Esophagus squamous epithelium (tissue), 5 donors: ENCODE measurements around the gene TMEM182. TPM values are rescaled to one million over a fixed set of nuclear protein-coding genes. Genes with fewer than 3 reads are reported as not detected.

Experiments used
- DNase-seq: peaks from one replicate; lab custom pipeline; 2025; lab: John Stamatoyannopoulos, UW
- H3K27ac ChIP-seq, 4 donors: fragments of 200-600 bp; sonication (generic); one replicate each; pipeline ENCODE4 v1.5.1; 2016 to 2019; ENCODE audit warnings: mild to moderate bottlenecking in 1 of 4
- H3K27me3 ChIP-seq, 4 donors: fragments of 200-600 bp; sonication (generic); 1 replicate in 3 of 4; 2 replicates in 1 of 4; pipeline versions ENCODE4 v1.5.1 to v1.6.0; 2017 to 2021; ENCODE audit warnings: antibody characterized with exemption in 1 of 4
- H3K36me3 ChIP-seq, 3 donors: fragments of 200-600 bp; sonication (generic); one replicate each; pipeline ENCODE4 v1.5.1; 2016 to 2019
- H3K4me1 ChIP-seq, 3 donors: fragments of 200-600 bp; sonication (generic); one replicate each; pipeline ENCODE4 v1.5.1; 2017 to 2019
- H3K4me3 ChIP-seq, 4 donors: fragments of 200-600 bp; sonication (generic); 1 replicate in 3 of 4; 2 replicates in 1 of 4; pipeline ENCODE4 v1.5.1; 2016 to 2019; ENCODE audit warnings: mild to moderate bottlenecking in 2 of 4, moderate library complexity in 1 of 4
- H3K9me3 ChIP-seq, 3 donors: fragments of 200-600 bp; sonication (generic); one replicate each; pipeline ENCODE4 v1.5.1; 2016 to 2019
- CTCF ChIP-seq, 6 experiments: fragments of 450-650 bp in 4 of 6; fragments of 200-600 bp in 2 of 6; sonication (generic) in 2 of 6; IDR thresholded peaks; one replicate each; pipeline ENCODE4 v1.5.1; 2016 to 2019; ENCODE audit warnings: antibody characterized with exemption in 6 of 6, mild to moderate bottlenecking in 4 of 6, moderate library complexity in 4 of 6
- POLR2A ChIP-seq, 4 donors: fragments of 450-650 bp; IDR thresholded peaks; one replicate each; pipeline ENCODE4 v1.6.1; 2017; ENCODE audit warnings: antibody characterized with exemption in 4 of 4, mild to moderate bottlenecking in 4 of 4, moderate library complexity in 3 of 4
- WGBS, 2 donors: methylation state at CpG; one replicate each; pipeline ENCODE4 v1.1.5; 2018; 5-methylcytosine and 5-hydroxymethylcytosine counted together
- intact Hi-C: fragments of 100-400 bp; cut with DNase I; formaldehyde crosslinking; loops from one replicate; pipeline ENCODE4 v1.15.0; 2022
- total RNA-seq, 4 donors: library from RNA; depleted of rRNA; stranded (reverse); fragments of >200 nt; gene quantifications; one replicate each; pipeline ENCODE4 v1.1.0, GENCODE V29; 2016
- donor health status: DM: yes; HTN: yes; CAD: no.

Gene TMEM182
- total RNA-seq, 4 donors from 2014 or later, result 0.45 to 3.0 (median 1.6) TPM

- peak overlapping the region; percentile 85 to 99 (median 88) for H3K4me3 ChIP-seq
- H3K27me3 ChIP-seq, result no peaks in the 10 kb centered on the region
- 0 to 5% methylated on average over 8 to 23 of the region's 52 CpGs for WGBS, 2 donors
- peak; percentile 3 for DNase-seq
- peak overlapping the region; percentile 87 to 89 (median 88) for H3K27ac ChIP-seq
- peaks cover 0 to 5% (median 2%) of the 10 kb centered on the region in 3 donors for H3K36me3 ChIP-seq
- TF ChIP-seq CTCF (IDR thresholded peaks at IDR 0.05), result no peak
- TF ChIP-seq POLR2A (IDR thresholded peaks at IDR 0.05), result peak in 3 of 4 donors; percentile 20 to 76 (median 58)
- no peaks in the 10 kb centered on the region for H3K9me3 ChIP-seq
- peaks cover 0 to 27% (median 13%) of the 10 kb centered on the region in 3 donors for H3K4me1 ChIP-seq
- intact Hi-C loops, result no loop called here
These were observed 25.1 kb upstream of the TMEM182 start for GRCh38 chr2:102736410-102737409.

DNA sequence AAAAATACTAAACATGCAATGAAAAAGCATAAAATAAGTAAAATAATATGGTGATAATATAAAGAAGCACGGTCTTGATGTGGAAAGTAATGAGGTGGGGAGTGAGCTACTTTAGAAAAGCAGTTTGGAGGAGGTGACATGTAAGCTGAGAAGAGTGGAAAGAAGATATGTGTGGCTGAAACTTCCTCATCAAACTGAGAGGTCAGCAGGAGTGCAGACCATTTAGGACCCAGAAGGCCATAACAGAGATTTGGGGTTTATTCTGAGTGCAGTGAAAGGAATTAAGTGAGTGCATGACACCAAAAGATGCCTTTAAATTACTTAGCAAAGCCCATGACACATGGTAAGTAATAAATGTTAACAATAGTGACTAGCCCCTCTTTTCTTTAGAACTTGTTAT lies 24.4 kb upstream of the TMEM182 start:
- H3K27me3 ChIP-seq, result no peaks in the 10 kb centered on the region
- TF ChIP-seq CTCF (IDR thresholded peaks at IDR 0.05) (no peak), POLR2A (IDR thresholded peaks at IDR 0.05) (no peak)
- DNase-seq, result no peak
- 67 to 81% methylated on average over 1 of the region's 1 CpG for WGBS, 2 donors
- peak overlapping the region in 1 of 4 donors; percentile 89 for H3K27ac ChIP-seq
- H3K4me3 ChIP-seq, result peak overlapping the region in 3 of 4 donors; percentile 85 to 99 (median 87)
- H3K9me3 ChIP-seq, result no peaks in the 10 kb centered on the region
- peaks cover 0 to 27% (median 13%) of the 10 kb centered on the region in 3 donors for H3K4me1 ChIP-seq
- intact Hi-C loops, result no loop called here
- no peaks in the 10 kb centered on the region for H3K36me3 ChIP-seq

DNA sequence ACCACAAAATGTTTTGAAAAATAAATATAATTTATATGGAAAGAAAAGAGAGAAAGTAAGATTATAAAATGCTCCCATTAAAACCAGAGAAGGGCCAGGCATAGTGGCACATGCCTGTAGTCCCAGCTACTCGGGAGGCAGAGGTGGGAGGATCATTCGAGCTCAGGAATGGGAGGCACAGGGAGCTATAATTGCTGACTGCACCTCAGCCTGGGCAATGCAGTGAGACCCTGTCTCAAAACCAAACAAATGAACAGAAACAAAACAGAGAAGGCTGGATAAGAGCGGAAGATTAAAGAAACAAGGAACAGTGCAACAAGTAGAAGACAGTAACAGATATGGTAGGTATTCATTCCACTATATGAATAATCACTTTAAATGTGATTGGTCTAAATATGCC lies 18.6 kb upstream of the TMEM182 start:
- TF ChIP-seq POLR2A (IDR thresholded peaks at IDR 0.05), result no peak
- no peak for TF ChIP-seq CTCF (IDR thresholded peaks at IDR 0.05)
- intact Hi-C loops, result no loop called here
- Histone ChIP-seq H3K4me1 (no peaks in the 10 kb centered on the region), H3K27me3 (no peaks in the 10 kb centered on the region), H3K27ac (no peak overlapping the region), H3K36me3 (no peaks in the 10 kb centered on the region), H3K4me3 (no peak overlapping the region), H3K9me3 (no peaks in the 10 kb centered on the region)
- no peak for DNase-seq
- WGBS, 2 donors, result 84 to 93% methylated on average over 3 of the region's 3 CpGs

DNA sequence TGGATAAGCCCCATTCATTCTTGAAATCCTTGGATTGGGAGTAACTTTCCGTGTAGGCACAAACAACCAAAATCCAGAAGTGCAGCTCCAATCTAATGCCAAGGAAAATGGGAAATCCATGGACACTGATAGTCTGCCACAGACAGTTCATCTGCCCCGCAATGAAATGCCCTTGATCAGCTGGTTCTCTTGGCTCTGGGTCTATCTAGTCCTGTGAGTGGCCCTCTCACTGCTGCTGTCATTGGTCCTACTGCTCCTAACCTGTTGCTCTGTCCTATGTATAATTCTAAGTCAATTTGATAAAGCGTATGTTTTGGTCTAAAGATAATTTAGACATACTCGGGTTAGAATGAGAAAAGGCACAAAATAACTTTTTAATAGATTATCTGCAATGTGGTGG lies 13.7 kb upstream of the TMEM182 start:
- Histone ChIP-seq H3K4me3 (no peak overlapping the region), H3K27ac (no peak overlapping the region), H3K9me3 (no peaks in the 10 kb centered on the region), H3K4me1 (no peaks in the 10 kb centered on the region), H3K36me3 (no peaks in the 10 kb centered on the region), H3K27me3 (no peaks in the 10 kb centered on the region)
- 85 to 94% methylated on average over 4 of the region's 4 CpGs for WGBS, 2 donors
- no peak for DNase-seq
- intact Hi-C loops, result no loop called here
- no peak for TF ChIP-seq CTCF (IDR thresholded peaks at IDR 0.05)

- Histone ChIP-seq H3K4me1 (no peaks in the 10 kb centered on the region), H3K36me3 (no peaks in the 10 kb centered on the region), H3K9me3 (no peaks in the 10 kb centered on the region), H3K27me3 (no peaks in the 10 kb centered on the region), H3K27ac (no peak overlapping the region), H3K4me3 (no peak overlapping the region)
- 79 to 81% methylated on average over 3 of the region's 3 CpGs for WGBS, 2 donors
- TF ChIP-seq POLR2A (IDR thresholded peaks at IDR 0.05) (no peak), CTCF (IDR thresholded peaks at IDR 0.05) (no peak)
- intact Hi-C loops, result loop anchor here (10.0 kb wide), 1 partner anchor 65 kb away; no protein-coding TSS in a partner anchor
- DNase-seq, result no peak
These were observed 11.9 kb upstream of the TMEM182 start for GRCh38 chr2:102749938-102750337.
